ENCODE data around the gene TMEM134. TPM values are rescaled to one million over a fixed set of nuclear protein-coding genes. Genes with fewer than 3 reads are reported as not detected.

The TMEM134 gene
- total and polyA plus RNA-seq, 9 of the 15 experiments (the other 6 are each of a cell fraction or from before 2014, with no cell fraction given) = 0.63 to 48.4 (median 10.7) TPM

DNA sequence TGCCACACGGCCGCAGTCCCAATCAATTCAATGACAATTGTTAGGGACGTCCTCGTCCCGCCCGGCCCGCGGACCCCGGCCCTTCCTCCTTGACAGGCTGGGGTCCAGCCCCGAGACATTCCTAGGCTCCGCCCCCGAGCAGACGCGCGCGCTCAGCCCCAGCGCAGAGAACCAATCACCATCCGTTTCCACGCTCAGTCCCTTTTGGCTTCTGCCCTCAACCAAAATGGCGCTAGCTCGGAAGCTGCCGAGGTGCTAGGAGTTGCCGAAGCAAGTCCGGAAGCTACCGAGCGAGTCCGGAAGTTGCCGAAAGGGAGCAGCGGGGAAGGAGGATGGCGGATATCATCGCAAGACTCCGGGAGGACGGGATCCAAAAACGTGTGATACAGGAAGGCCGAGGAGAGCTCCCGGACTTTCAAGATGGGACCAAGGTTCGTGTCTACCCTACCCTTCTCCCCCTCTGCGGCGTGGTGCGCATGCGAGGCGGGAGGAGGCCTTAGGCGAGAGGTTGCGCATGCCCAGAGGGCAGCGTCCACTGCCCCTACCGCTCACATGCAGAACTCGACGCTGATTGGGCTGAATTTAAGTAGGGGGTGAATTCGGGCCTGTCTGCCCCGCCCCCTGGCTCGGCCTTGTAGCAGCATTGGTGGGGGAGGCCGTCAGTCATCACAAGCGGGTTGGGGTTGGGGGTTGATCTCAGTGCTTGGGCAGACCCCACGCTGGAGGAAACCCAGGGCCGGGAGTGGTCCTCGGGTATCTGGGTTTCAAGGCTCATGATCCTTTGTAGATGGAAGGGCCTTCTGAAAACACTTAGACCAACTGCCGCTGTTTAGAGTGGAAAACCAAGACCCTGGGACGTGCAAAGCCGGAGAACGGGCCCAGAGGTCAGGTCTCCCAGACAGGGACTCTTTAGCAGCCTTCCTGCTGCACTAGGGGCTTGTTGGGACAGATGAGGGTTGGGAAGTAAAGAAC, 14.1 kb upstream of the TMEM134 start, which contains the start of gene AIP (continued):
- TF ChIP-seq ZFPM2 (CRISPR knock-in tag; IDR thresholded peaks at IDR 0.05) (no peak), SP1 (CRISPR knock-in tag; IDR thresholded peaks at IDR 0.05) (peak; percentile 98), HDAC8 (tag; IDR thresholded peaks at IDR 0.05) (peak; percentile 84), MAFG (tag; conservative IDR thresholded peaks at IDR 0.05) (no peak), KDM5B (IDR thresholded peaks at IDR 0.05; ENCODE audit: insufficient replicate concordance, low read depth, low read length) (peak; percentile 30), ETV5 (CRISPR knock-in tag; IDR thresholded peaks at IDR 0.05; ENCODE audit: low read depth) (peak; percentile 82; the same call in 1 of the 2 replicates), XRCC5 (IDR thresholded peaks at IDR 0.05; ENCODE audit: low read depth, low read length) (no peak), KHSRP (IDR thresholded peaks at IDR 0.05) (no peak), RB1 (IDR thresholded peaks at IDR 0.05; ENCODE audit: low read depth) (no peak; the same call in 1 of the 2 replicates), FOXK1 (CRISPR knock-in tag; IDR thresholded peaks at IDR 0.05; ENCODE audit: borderline replicate concordance) (peak; percentile 100), ELK1 (CRISPR knock-in tag; IDR thresholded peaks at IDR 0.05) (no peak; the same call in 1 of the 2 replicates), NCOA4 (IDR thresholded peaks at IDR 0.05; ENCODE audit: partially characterized antibody) (no peak), PHB2 (IDR thresholded peaks at IDR 0.05; ENCODE audit: low read depth) (no peak), BRCA1 (IDR thresholded peaks at IDR 0.05) (no peak), BRCA1 (CRISPR knock-in tag; IDR thresholded peaks at IDR 0.05) (no peak; the same call in 1 of the 2 replicates), CC2D1A (IDR thresholded peaks at IDR 0.05) (no peak), ATF4 (CRISPR knock-in tag; IDR thresholded peaks at IDR 0.05) (no peak), SAFB2 (IDR thresholded peaks at IDR 0.05; ENCODE audit: borderline replicate concordance, low read depth, low read length, severe bottlenecking) (no peak), ZNF511 (CRISPR knock-in tag; IDR thresholded peaks at IDR 0.05) (peak; percentile 100)
- TF ChIP-seq, protein P1, sequence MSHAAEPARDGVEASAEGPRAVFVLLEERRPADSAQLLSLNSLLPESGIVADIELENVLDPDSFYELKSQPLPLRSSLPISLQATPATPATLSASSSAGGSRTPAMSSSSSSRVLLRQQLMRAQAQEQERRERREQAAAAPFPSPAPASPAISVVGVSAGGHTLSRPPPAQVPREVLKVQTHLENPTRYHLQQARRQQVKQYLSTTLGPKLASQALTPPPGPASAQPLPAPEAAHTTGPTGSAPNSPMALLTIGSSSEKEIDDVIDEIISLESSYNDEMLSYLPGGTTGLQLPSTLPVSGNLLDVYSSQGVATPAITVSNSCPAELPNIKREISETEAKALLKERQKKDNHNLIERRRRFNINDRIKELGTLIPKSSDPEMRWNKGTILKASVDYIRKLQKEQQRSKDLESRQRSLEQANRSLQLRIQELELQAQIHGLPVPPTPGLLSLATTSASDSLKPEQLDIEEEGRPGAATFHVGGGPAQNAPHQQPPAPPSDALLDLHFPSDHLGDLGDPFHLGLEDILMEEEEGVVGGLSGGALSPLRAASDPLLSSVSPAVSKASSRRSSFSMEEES (CRISPR knock-in tag; IDR thresholded peaks at IDR 0.05) = no peak
- TF ChIP-seq, protein P2, sequence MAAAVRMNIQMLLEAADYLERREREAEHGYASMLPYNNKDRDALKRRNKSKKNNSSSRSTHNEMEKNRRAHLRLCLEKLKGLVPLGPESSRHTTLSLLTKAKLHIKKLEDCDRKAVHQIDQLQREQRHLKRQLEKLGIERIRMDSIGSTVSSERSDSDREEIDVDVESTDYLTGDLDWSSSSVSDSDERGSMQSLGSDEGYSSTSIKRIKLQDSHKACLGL (CRISPR knock-in tag; IDR thresholded peaks at IDR 0.05; ENCODE audit: borderline replicate concordance, poor library complexity, severe bottlenecking) = no peak
- TF ChIP-seq, protein P3, sequence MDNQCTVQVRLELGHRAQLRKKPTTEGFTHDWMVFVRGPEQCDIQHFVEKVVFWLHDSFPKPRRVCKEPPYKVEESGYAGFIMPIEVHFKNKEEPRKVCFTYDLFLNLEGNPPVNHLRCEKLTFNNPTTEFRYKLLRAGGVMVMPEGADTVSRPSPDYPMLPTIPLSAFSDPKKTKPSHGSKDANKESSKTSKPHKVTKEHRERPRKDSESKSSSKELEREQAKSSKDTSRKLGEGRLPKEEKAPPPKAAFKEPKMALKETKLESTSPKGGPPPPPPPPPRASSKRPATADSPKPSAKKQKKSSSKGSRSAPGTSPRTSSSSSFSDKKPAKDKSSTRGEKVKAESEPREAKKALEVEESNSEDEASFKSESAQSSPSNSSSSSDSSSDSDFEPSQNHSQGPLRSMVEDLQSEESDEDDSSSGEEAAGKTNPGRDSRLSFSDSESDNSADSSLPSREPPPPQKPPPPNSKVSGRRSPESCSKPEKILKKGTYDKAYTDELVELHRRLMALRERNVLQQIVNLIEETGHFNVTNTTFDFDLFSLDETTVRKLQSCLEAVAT (IDR thresholded peaks at IDR 0.05) = no peak

All from K562 (cell line).